NCI-H1048 (cell line): Measurements from ENCODE around the gene NUMBL.
"Not testable (repeated sequence)": the region's sequence is repeated elsewhere in the genome, so short reads cannot be mapped to it uniquely, and the experiment has no call there.

Experiments
- DNase-seq: peaks from one replicate; lab custom pipeline; 2025; lab: John Stamatoyannopoulos, UW

The NUMBL gene

GRCh38 chr19:40629346-40629745, 61.1 kb downstream of the NUMBL start:
- no peak for DNase-seq

GRCh38 chr19:40627486-40628279, 62.8 kb downstream of the NUMBL start:
- DNase-seq: no peak

- no peak for DNase-seq
These were observed 63.5 kb downstream of the NUMBL start for GRCh38 chr19:40626918-40627317.

GRCh38 chr19:40625406-40626120, 64.9 kb downstream of the NUMBL start:
- no peak for DNase-seq

GRCh38 chr19:40624369-40625153, 65.9 kb downstream of the NUMBL start:
- DNase-seq: not testable (repeated sequence)

GRCh38 chr19:40623403-40624251, 66.8 kb downstream of the NUMBL start:
- peak; percentile 84 for DNase-seq

- DNase-seq: no peak
These were observed 67.7 kb downstream of the NUMBL start for GRCh38 chr19:40622773-40623075.

GRCh38 chr19:40621966-40622772, 68.3 kb downstream of the NUMBL start:
- no peak for DNase-seq

- DNase-seq: no peak
These were observed 69.2 kb downstream of the NUMBL start for GRCh38 chr19:40621283-40621682.

- no peak for DNase-seq
These were observed 70.3 kb downstream of the NUMBL start for GRCh38 chr19:40620161-40620485.

- no peak for DNase-seq
These were observed 70.9 kb downstream of the NUMBL start for GRCh38 chr19:40619333-40620160.

- DNase-seq: no peak
These were observed 72.5 kb downstream of the NUMBL start for GRCh38 chr19:40617961-40618360.

- no peak for DNase-seq
These were observed 73.5 kb downstream of the NUMBL start for GRCh38 chr19:40616941-40617340.

GRCh38 chr19:40616178-40616577, 74.3 kb downstream of the NUMBL start:
- DNase-seq: no peak
